H1 (cell line): ENCODE results near the gene FGF12. TPM values are rescaled to one million over a fixed set of nuclear protein-coding genes. Genes with fewer than 3 reads are reported as not detected.

Experiments
- CBX8 ChIP-seq: fragments of 300-800, 300-1000 bp; sonication (generic); IDR thresholded peaks from 2 replicates; pipeline ENCODE4 v1.7.1; 2016; ENCODE audit warnings: low read depth, low read length, borderline replicate concordance
- CEBPB ChIP-seq: IDR thresholded peaks from 2 replicates; pipeline ENCODE4 v1.6.1; 2012; ENCODE audit warnings: low read depth, low read length
- CREB1 ChIP-seq: IDR thresholded peaks from 2 replicates; pipeline ENCODE4 v1.6.1; 2012; ENCODE audit warnings: inconsistent platforms
- CTBP2 ChIP-seq: IDR thresholded peaks from 2 replicates; pipeline ENCODE4 v1.7.0; 2011; ENCODE audit warnings: borderline replicate concordance, mild to moderate bottlenecking, moderate library complexity, mixed read lengths, low read length; ENCODE audit not compliant: insufficient read depth, insufficient read length
- CTCF ChIP-seq, 3 experiments: IDR thresholded peaks; 1 replicate in 2 of 3; 2 replicates in 1 of 3; pipeline versions ENCODE4 v1.5.1 to v1.6.1; 2011; ENCODE audit warnings: low read length in 3 of 3, mild to moderate bottlenecking in 3 of 3, inconsistent platforms in 2 of 3, low read depth in 1 of 3, moderate library complexity in 1 of 3; ENCODE audit not compliant: insufficient read depth in 1 of 3; ENCODE audit errors: control extremely low read depth in 1 of 3
- E2F6 ChIP-seq: IDR thresholded peaks from 2 replicates; pipeline ENCODE4 v1.6.1; 2012; ENCODE audit warnings: inconsistent platforms
- EZH2 ChIP-seq: fragments of 200-600 bp; sonication (generic); IDR thresholded peaks from 2 replicates; pipeline ENCODE4 v1.7.1; 2012; ENCODE audit warnings: low read depth, mild to moderate bottlenecking, moderate library complexity, low read length, inconsistent platforms; ENCODE audit not compliant: severe bottlenecking
- FOSL1 ChIP-seq: IDR thresholded peaks from 2 replicates; pipeline ENCODE4 v1.6.1; 2011; ENCODE audit warnings: mild to moderate bottlenecking, low read depth, low read length, moderate library complexity; ENCODE audit not compliant: insufficient read depth
- KDM1A ChIP-seq: fragments of 200-600, 300-600 bp; sonication (generic); IDR thresholded peaks from 2 replicates; pipeline ENCODE4 v1.7.1; 2016; ENCODE audit warnings: mild to moderate bottlenecking, low read length, borderline replicate concordance
- KDM4A ChIP-seq: IDR thresholded peaks from one replicate; pipeline ENCODE4 v1.7.1; 2012; ENCODE audit warnings: low read depth, mild to moderate bottlenecking, moderate library complexity, low read length, inconsistent platforms; ENCODE audit not compliant: severe bottlenecking
- MAX ChIP-seq: IDR thresholded peaks from 2 replicates; pipeline ENCODE4 v1.6.1; 2012; ENCODE audit warnings: inconsistent platforms
- POLR2AphosphoS5 ChIP-seq: IDR thresholded peaks from 2 replicates; pipeline ENCODE4 v1.6.1; 2011; ENCODE audit warnings: low read depth, low read length
- RAD21 ChIP-seq, 2 experiments: IDR thresholded peaks in 1 of 2; conservative IDR thresholded peaks in 1 of 2; 2 replicates each; pipeline ENCODE4 v1.6.1; 2011; ENCODE audit warnings: low read depth in 2 of 2, low read length in 2 of 2, improper control_type of control experiment in 1 of 2, inconsistent platforms in 1 of 2, mild to moderate bottlenecking in 1 of 2, moderate library complexity in 1 of 2
- RBBP5 ChIP-seq: IDR thresholded peaks from 2 replicates; pipeline ENCODE4 v1.7.1; 2012; ENCODE audit warnings: low read depth, mild to moderate bottlenecking, inconsistent platforms, low read length, moderate library complexity, borderline replicate concordance
- RFX5 ChIP-seq: IDR thresholded peaks from 2 replicates; pipeline ENCODE4 v1.6.1; 2011; ENCODE audit warnings: low read depth, low read length, improper control_type of control experiment, borderline replicate concordance
- RNF2 ChIP-seq: fragments of 200-900, 300-1000 bp; sonication (generic); IDR thresholded peaks from 2 replicates; pipeline ENCODE4 v1.7.1; 2016; ENCODE audit warnings: borderline replicate concordance, low read depth, mild to moderate bottlenecking, antibody characterized with exemption, low read length; ENCODE audit not compliant: poor library complexity, severe bottlenecking; ENCODE audit errors: missing control alignments
- RXRA ChIP-seq: IDR thresholded peaks from 2 replicates; pipeline ENCODE4 v1.6.1; 2011; ENCODE audit warnings: low read depth, mild to moderate bottlenecking, low read length, moderate library complexity; ENCODE audit not compliant: insufficient read depth
- SIRT6 ChIP-seq: IDR thresholded peaks from one replicate; pipeline ENCODE4 v1.7.1; 2012; ENCODE audit warnings: low read length, inconsistent platforms
- SIX5 ChIP-seq: IDR thresholded peaks from 2 replicates; pipeline ENCODE4 v1.6.1; 2011; ENCODE audit warnings: mild to moderate bottlenecking, low read depth, low read length
- SP2 ChIP-seq: IDR thresholded peaks from 2 replicates; pipeline ENCODE4 v1.6.1; 2012; ENCODE audit warnings: mild to moderate bottlenecking, low read length, inconsistent platforms
- polyA plus RNA-seq, 7 experiments: library from polyadenylated mRNA; depleted of rRNA in 3 of 7; stranded (reverse) in 5 of 7; unstranded in 2 of 7; fragments of >200 nt in 5 of 7; fragments of 200-250 nt in 2 of 7; gene quantifications; 1 replicate in 5 of 7; 2 replicates in 1 of 7; 4 replicates in 1 of 7; pipeline versions ENCODE4 v1.2.1 to v1.2.3, GENCODE V29; 2011 to 2013; ENCODE audit warnings: missing spikeins in 2 of 7, mixed read lengths in 2 of 7
- total RNA-seq: library from RNA; stranded (reverse); fragmentation: NEBNext Ultra II Directional; extraction: Animal tissue kit (Norgen Biotek cat#: 25700); gene quantifications from 2 replicates; pipeline ENCODE4 v1.2.1, GENCODE V29; 2021

Gene FGF12
- total and polyA plus RNA-seq, 2 of the 8 experiments (the other 6 are each of a cell fraction or from before 2014, with no cell fraction given), result 4.1 to 16.6 TPM

GRCh38 chr3:192408007-192408646 is 319.2 kb downstream of the FGF12 start (continued):
- peak; percentile 23 for TF ChIP-seq RNF2
- TF ChIP-seq RXRA, result no peak
- TF ChIP-seq KDM1A, result no peak
- TF ChIP-seq CTBP2, result peak; percentile 35
- peak; percentile 86 for TF ChIP-seq RBBP5
- no peak for TF ChIP-seq CBX8
- peak; percentile 89 for TF ChIP-seq KDM4A
- TF ChIP-seq SIX5, result no peak
- TF ChIP-seq POLR2AphosphoS5, result no peak
- TF ChIP-seq CTCF (IDR thresholded peaks at IDR 0.05; ENCODE audit: control extremely low read depth in 1 of 3, insufficient read depth in 1 of 3, low read depth in 1 of 3, low read length in 3 of 3), result 0 out of 4 replicates have a peak, but pooled peaks of 1 of the 3 experiments have one; percentile 3
- peak; percentile 69 for TF ChIP-seq EZH2
- TF ChIP-seq CEBPB, result no peak
- TF ChIP-seq SIRT6, result no peak
- peak; percentile 15 to 44; a peak in 3 of 4 replicates for TF ChIP-seq RAD21 (IDR thresholded peaks at IDR 0.05 in 1 of 2, conservative IDR thresholded peaks at IDR 0.05 in 1 of 2; ENCODE audit: low read depth in 2 of 2, low read length in 2 of 2)
- TF ChIP-seq FOSL1, result no peak
- no peak for TF ChIP-seq SP2
- TF ChIP-seq RFX5, result no peak
- no peak for TF ChIP-seq MAX
- TF ChIP-seq E2F6, result no peak
- TF ChIP-seq CREB1, result no peak
